IgD-negative memory B cell (primary cell): ENCODE results near the gene ANKRD1. TPM values are rescaled to one million over a fixed set of nuclear protein-coding genes. Genes with fewer than 3 reads are reported as not detected.
"Not testable (repeated sequence)": the region's sequence is repeated elsewhere in the genome, so short reads cannot be mapped to it uniquely, and the experiment has no call there.

Experiments
- H3K27ac Mint-ChIP-seq, 3 donors: one replicate each; pipeline ENCODE4 v1.8.0; 2020 to 2022; ENCODE audit warnings: mild to moderate bottlenecking in 3 of 3, mixed read lengths in 3 of 3, moderate library complexity in 1 of 3
- H3K27me3 Mint-ChIP-seq: one replicate; pipeline ENCODE4 v1.8.0; 2021; ENCODE audit warnings: mixed read lengths
- H3K36me3 Mint-ChIP-seq: one replicate; pipeline ENCODE4 v1.8.0; 2020; ENCODE audit warnings: mild to moderate bottlenecking, mixed read lengths
- H3K4me1 Mint-ChIP-seq, 3 donors: one replicate each; pipeline ENCODE4 v1.8.0; 2020 to 2022; ENCODE audit warnings: mixed read lengths in 3 of 3, mild to moderate bottlenecking in 1 of 3
- H3K4me3 Mint-ChIP-seq, 4 donors: one replicate each; pipeline ENCODE4 v1.8.0; 2020 to 2022; ENCODE audit warnings: mild to moderate bottlenecking in 4 of 4, mixed read lengths in 4 of 4, moderate library complexity in 3 of 4
- H3K9me3 Mint-ChIP-seq, 3 donors: one replicate each; pipeline ENCODE4 v1.8.0; 2020 to 2021; ENCODE audit warnings: mixed read lengths in 3 of 3, mild to moderate bottlenecking in 1 of 3
- polyA plus RNA-seq: library from polyadenylated mRNA; unstranded; fragments of 300-500 nt; fragmentation: Illumina TruSeq; gene quantifications from one replicate; pipeline ENCODE4 v1.2.3, GENCODE V29; 2021

Gene ANKRD1
- polyA plus RNA-seq, 1 donor from 2014 or later, result not detected

DNA sequence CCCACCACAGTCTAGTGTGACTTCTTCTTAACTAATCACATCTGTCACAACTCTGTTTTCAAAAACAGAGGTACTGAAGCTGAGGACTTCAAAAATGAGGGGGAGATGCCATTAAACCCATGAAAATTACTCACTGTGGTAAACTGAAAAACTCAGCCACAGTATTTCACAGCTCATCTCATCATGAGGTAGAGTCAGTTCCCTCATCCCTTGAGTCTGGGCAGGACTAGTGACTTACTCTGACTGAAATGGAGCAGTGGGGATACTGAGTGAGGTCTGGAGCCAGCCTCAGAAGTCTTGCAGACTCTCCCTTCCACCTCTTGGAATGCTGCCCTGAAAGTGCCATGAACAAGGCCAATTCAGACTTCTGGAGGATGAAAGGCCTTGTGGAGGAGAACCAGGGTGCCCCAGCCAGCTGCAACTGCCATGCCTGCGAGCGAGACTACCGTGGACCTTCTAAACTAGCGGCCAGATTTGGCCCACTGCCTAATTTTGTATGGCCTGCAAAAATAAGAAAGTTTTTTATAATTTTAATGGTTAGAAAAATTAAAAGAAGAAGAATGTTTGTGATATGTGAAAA lies 24.7 kb upstream of the ANKRD1 start:
- Mint-ChIP-seq H3K27ac (no peak overlapping the region), H3K36me3 (no peaks in the 10 kb centered on the region), H3K4me1 (peaks cover 0 to 2% (median 0%) of the 10 kb centered on the region in 3 donors), H3K4me3 (no peak overlapping the region), H3K27me3 (no peaks in the 10 kb centered on the region), H3K9me3 (no peaks in the 10 kb centered on the region)

DNA sequence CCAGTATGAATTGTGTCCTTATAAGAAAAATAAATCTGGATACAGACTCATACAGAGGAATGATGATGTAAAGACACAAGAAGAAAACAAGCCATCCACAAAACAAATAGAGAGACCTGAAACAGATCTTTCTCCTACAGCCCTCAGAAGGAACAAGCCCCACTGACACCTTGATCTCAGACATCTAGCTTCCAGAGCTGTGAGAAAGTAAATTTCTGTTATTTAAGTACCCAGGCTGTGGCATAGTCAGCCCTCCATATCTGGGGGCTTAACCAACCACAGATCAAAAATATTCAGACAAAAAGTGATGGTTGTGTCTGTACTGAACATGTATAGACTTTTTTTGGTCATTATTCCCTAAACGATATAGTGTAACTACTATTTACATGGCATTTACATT lies 23.9 kb upstream of the ANKRD1 start:
- no peak overlapping the region for H3K4me3 Mint-ChIP-seq
- no peaks in the 10 kb centered on the region for H3K9me3 Mint-ChIP-seq
- no peaks in the 10 kb centered on the region for H3K27me3 Mint-ChIP-seq
- no peak overlapping the region for H3K27ac Mint-ChIP-seq
- H3K36me3 Mint-ChIP-seq, result no peaks in the 10 kb centered on the region
- peaks cover 0 to 2% (median 0%) of the 10 kb centered on the region in 3 donors for H3K4me1 Mint-ChIP-seq

DNA sequence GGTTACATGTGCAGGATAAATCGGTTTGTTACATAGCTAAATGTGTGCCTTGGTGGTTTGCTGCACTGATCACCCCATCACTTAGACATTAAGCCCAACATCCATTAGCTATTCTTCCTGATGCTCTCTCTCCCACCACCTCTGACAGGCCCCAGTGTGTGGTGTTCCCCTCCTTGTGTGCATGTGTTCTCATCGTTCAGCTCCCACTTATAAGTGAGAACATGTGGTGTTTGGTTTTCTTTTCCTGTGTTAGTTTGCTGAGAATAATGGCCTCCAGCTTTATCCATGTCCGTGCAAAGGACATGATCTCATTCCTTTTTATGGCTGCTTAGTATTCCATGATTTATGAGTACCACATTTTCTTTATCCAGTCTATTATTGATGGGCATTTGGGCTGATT lies 22.1 kb upstream of the ANKRD1 start:
- H3K9me3 Mint-ChIP-seq, result not testable (repeated sequence)

DNA sequence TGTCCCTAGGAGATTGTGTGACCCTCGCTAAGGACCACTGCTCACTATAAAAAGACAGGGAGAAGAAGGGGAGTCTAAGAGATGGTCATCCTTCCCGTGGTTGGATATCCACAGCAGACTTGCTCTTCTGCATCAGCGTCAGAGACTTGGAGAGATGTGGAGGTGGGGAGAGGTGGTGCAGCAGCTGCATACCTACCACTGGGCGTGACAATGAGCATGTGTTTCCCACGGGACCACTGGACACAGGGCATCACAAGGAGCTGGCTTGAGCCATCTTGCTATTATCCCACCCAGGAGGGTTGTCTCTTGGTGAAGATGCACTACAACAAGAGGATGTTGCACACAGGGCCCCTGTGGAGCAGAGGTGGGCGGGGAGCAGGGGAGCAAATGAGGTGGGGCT lies 18.8 kb upstream of the ANKRD1 start:
- H3K27ac Mint-ChIP-seq, result no peak overlapping the region
- H3K4me1 Mint-ChIP-seq, result no peaks in the 10 kb centered on the region
- H3K4me3 Mint-ChIP-seq, result no peak overlapping the region
- H3K9me3 Mint-ChIP-seq, result no peaks in the 10 kb centered on the region
- no peaks in the 10 kb centered on the region for H3K27me3 Mint-ChIP-seq
- H3K36me3 Mint-ChIP-seq, result no peaks in the 10 kb centered on the region

More for the DNA sequence above, 22.1 kb upstream of the ANKRD1 start:
- H3K4me1 Mint-ChIP-seq, H3K4me3 Mint-ChIP-seq, H3K36me3 Mint-ChIP-seq, H3K27me3 Mint-ChIP-seq, H3K27ac Mint-ChIP-seq: not testable (repeated sequence)

DNA sequence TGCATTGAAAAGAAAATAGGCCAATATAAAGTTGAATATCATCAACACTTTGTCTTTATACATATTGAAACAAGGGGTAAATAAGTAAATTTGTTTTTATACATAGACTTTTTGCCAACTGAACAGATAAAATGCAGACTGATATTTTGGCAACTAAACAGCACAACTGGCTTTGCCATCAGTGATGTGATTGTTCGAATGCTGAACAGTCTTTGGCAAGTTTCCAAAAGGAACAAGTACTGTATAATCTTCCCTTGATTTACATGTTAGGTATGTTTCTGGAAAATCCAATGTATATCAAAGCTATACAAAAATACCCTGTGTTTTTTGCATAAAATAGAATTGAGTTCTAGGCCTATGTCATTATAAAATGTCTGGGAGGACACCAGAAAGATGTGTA lies 18.2 kb upstream of the ANKRD1 start:
- Mint-ChIP-seq H3K4me3 (no peak overlapping the region), H3K27ac (no peak overlapping the region), H3K4me1 (no peaks in the 10 kb centered on the region), H3K9me3 (no peaks in the 10 kb centered on the region), H3K27me3 (no peaks in the 10 kb centered on the region), H3K36me3 (no peaks in the 10 kb centered on the region)

DNA sequence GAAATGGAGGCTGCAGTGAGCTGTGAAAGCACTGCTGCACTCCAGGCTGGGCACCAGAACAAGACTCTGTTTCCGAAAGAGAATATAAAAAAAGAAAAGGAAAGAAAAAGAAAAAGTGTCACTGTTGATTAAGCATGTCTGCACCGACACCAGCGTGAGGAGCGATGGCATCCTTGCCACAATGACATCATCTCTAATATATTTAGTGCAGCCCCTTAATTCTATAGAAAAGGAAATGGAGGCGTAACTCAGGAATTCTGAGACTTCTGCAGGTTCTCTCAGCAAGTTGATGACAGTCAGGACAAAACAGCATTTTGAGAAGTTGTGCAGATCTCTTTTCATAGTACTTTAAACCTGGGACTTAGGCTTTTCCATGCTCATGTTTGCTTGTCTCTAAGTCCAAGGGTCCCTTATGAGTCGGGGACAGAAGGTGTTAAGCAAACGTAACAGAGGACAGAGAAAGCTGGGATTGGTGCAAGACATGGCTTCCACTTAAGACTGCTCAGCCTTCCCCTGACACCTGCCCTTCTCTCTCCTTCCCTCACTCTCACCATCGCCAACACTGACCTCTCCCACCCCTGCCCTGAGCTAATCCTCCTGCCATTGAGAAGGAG lies 16.9 kb upstream of the ANKRD1 start:
- Mint-ChIP-seq H3K36me3 (no peaks in the 10 kb centered on the region), H3K27ac (no peak overlapping the region), H3K27me3 (no peaks in the 10 kb centered on the region), H3K4me1 (no peaks in the 10 kb centered on the region), H3K4me3 (no peak overlapping the region), H3K9me3 (no peaks in the 10 kb centered on the region)

DNA sequence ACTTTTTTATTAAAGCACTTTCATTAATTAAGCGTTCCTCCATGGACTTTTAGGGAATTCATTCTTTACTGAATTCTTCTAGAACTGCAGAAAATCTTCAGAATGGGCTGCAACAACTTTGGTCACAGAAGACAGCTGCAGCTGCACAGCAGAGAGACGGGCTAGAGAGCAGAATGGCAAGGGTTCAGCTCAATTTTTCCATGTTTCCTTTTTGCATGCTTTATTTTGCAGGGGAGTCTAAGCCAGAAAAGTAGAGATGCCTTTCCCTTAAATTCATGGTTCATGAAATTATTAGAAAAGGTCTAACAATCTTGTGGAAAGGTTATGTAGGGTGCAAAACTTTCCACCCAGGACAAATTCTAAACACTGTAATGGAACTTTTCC lies 15.4 kb upstream of the ANKRD1 start:
- no peaks in the 10 kb centered on the region for H3K4me1 Mint-ChIP-seq
- no peaks in the 10 kb centered on the region for H3K9me3 Mint-ChIP-seq
- no peaks in the 10 kb centered on the region for H3K27me3 Mint-ChIP-seq
- H3K36me3 Mint-ChIP-seq, result no peaks in the 10 kb centered on the region
- no peak overlapping the region for H3K27ac Mint-ChIP-seq
- no peak overlapping the region for H3K4me3 Mint-ChIP-seq

DNA sequence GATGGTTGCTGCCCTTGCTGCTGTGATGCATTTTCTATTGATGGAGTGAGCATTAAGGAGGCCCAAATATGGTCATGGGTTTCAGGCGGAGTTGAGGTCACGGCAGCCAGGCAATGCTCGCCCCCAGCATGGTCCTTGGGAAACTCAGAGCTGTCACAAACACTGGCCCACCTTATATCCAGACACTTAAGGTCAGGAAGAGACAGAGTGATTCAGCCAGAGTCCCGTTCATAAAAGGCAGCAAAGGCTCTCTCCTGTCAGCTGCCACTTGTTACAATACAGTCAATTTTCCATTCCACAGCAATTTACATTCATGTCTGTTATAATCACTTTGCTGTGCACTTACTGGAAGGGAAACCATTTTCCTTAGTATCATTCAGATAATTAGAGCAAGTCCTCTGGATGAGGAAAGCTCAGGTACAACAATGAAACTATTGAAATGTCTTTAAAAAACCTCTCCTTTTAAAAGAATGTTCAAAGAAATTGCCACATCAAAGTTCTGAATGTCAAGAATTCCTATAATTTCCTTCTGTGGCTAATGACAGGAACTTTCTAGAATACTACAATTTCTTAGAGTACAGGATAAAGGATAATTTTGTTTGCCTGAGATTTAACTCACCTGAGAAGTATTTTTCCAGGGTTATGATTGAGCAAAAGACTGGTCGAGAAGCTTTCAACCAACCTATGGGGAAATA lies 14.8 kb upstream of the ANKRD1 start:
- Mint-ChIP-seq H3K9me3 (no peaks in the 10 kb centered on the region), H3K4me3 (no peak overlapping the region), H3K27me3 (no peaks in the 10 kb centered on the region), H3K36me3 (no peaks in the 10 kb centered on the region), H3K27ac (no peak overlapping the region), H3K4me1 (no peaks in the 10 kb centered on the region)

DNA sequence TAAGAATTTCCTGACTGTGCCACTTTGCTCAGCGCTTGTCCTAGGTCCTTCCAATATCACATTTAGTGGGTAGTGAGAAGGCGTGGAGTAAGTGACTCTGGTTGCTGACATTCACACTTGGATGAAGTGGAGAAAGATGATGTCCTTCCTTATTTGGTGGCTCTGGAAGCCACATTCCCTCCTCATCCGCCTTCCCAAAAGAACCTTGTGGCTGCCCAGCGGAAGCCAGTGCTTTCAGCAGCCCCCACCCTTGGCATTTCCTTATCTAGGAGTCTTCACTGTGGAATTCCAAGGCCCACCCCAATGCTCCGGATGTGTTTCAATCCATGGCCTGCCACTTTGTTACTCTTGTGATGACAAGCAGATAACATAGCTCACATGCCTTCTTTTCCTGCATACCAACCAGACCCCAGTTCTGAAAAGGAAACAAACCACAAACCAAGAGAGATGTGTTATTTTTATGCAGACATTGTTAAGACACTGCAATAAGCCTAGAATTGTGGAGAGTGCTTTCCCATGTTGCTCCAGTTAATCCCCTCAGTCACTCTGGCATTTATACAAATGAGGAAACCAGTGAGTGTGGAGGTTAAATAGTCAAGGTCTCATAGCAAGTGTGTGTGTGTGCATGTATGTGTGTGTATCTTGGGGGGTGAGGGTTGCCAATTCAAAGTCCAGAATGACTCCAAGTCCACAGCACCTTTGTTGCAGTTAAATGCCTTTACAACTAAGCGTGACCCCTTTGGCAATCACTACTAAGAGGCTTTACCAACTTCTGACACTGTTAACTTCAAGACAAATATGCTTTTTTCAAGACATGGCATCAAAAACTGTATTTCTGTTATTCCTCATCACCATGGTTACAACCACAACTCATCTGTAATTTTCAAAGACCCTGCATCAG lies 10.3 kb upstream of the ANKRD1 start:
- no peaks in the 10 kb centered on the region for H3K4me1 Mint-ChIP-seq
- H3K4me3 Mint-ChIP-seq, result no peak overlapping the region
- H3K36me3 Mint-ChIP-seq, result no peaks in the 10 kb centered on the region
- peaks cover 1% of the 10 kb centered on the region for H3K27me3 Mint-ChIP-seq
- H3K27ac Mint-ChIP-seq, result no peak overlapping the region
- no peaks in the 10 kb centered on the region for H3K9me3 Mint-ChIP-seq

DNA sequence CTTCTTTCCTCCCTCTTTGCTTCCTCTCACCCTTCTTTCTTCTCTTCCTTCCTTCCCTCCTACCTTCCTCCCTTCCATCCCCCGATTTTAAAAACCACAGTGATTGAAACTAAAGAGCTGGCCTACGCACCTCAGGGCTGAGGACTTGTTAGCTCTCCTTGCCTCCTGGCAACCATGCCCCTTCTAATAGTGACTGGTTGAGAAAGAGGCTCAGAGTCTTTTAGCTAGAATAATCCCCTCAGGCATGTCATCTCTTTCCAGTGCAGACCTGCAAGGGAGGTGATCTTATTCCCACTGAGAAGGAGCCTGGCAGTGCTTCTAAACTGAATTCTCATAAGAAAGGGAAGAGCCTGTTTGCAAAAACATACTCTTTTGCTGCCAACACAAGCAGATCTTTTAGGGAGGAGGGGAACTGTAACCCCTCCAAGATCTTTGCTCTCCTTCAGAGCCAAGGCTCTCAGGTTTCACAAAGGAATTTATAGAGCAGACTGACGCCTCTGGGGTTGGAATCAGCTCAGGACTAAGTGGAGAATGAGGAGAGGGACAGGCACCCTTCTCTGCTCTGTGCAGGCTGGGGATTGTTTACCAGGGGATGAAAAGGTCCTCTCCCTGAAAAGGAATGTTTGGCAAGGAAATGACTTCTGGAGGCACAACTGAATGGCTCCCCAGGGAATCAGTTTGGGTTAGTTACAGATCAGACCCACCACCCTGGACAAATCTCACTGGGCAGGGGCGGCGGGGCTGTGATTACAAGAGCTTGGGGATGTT lies 9.4 kb upstream of the ANKRD1 start:
- Mint-ChIP-seq H3K27ac (peak overlapping the region in 1 of 3 donors; percentile 56), H3K36me3 (no peaks in the 10 kb centered on the region), H3K4me1 (no peaks in the 10 kb centered on the region)

DNA sequence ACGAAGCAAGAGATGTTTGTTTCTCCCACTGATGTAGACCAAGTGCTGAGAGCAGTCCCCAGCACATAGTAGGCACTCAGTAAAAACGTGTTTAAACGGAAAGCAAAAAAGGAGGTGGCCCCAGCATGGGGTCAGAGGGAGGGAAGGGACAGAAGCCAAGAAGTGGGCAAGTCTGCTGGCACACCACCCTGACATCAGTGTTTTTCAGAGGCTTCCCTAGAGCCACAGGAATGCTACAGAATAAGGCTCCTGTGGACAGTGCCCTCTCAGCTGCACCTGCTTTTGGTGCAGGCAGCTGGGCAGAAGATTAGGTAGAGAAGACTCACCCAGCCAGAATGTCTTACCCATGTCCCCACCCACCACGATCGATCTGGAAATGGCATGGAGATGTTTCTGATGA lies 8.3 kb upstream of the ANKRD1 start:
- Mint-ChIP-seq H3K4me3 (no peak overlapping the region), H3K9me3 (no peaks in the 10 kb centered on the region), H3K27me3 (peaks cover 1% of the 10 kb centered on the region), H3K4me1 (no peaks in the 10 kb centered on the region), H3K27ac (no peak overlapping the region), H3K36me3 (no peaks in the 10 kb centered on the region)

More for the DNA sequence above, 9.4 kb upstream of the ANKRD1 start:
- Mint-ChIP-seq H3K4me3 (no peak overlapping the region), H3K9me3 (no peaks in the 10 kb centered on the region), H3K27me3 (peaks cover 1% of the 10 kb centered on the region)

DNA sequence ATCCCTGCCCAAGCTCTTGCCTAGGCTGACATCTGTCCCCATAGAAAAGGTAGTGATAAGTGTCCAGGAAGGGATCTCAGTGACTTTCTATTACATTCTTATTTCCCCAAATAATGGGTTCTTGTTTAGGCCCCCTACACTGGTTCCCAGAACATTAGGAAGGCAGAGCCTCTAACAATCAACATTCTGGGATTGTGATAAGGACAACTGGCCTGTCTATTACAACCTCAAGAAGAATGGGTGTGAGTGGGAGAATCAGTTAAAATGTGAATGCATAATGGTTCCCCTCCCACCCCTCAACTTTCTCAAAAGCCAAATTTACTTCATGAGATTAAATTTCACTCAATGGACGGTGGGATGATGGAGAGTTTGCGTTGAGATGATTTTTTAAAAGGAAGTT lies 6.4 kb upstream of the ANKRD1 start:
- no peaks in the 10 kb centered on the region for H3K36me3 Mint-ChIP-seq
- H3K4me3 Mint-ChIP-seq, result no peak overlapping the region
- no peaks in the 10 kb centered on the region for H3K9me3 Mint-ChIP-seq
- H3K27ac Mint-ChIP-seq, result no peak overlapping the region
- peaks cover 1% of the 10 kb centered on the region for H3K27me3 Mint-ChIP-seq
- no peaks in the 10 kb centered on the region for H3K4me1 Mint-ChIP-seq

DNA sequence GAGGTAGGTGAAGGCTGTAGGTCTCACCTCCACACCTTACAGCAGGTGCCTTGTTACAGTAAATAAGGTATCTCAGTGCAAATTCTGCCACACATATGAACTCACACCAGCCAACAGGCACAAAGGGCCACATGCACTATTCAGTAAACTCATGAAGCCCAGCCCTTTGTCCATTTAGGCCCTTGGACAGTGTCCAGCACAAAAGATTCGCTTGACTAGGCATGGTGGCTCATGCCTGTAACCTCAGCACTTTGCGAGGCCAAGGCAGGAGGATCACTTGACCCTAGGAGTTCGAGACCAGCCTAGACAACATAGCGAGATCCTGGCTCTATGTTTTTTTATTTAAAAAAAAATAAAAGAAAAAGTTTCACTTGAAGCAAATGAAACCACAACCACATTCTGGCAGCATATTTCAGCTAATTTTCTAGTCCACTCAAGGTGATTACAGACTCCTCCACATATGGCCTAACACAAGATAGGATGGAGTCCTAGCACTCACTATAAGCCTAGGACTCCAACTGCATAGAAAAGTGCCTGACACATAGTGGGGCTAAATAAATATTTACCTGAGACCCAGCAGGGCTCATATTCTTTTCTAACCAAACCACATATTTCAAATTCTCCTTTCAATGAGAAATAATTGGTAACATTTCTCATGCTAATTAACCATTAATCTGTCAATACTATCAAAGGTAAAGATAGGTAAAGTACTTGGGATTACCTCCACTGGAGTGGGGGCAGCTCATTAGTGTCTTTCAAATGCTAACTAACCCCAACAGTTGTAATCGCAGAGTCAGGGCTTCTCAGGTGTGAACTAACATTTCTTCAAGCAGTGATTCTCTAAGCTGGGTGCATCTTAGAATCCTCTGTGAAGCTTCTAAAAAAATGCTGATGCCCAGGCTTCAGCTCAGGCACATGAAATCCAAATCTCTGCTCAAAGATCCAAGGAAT lies 4.5 kb upstream of the ANKRD1 start:
- Mint-ChIP-seq H3K4me3 (no peak overlapping the region), H3K27me3 (peaks cover 1% of the 10 kb centered on the region), H3K27ac (no peak overlapping the region), H3K4me1 (no peaks in the 10 kb centered on the region), H3K9me3 (no peaks in the 10 kb centered on the region), H3K36me3 (peaks cover 1% of the 10 kb centered on the region)

DNA sequence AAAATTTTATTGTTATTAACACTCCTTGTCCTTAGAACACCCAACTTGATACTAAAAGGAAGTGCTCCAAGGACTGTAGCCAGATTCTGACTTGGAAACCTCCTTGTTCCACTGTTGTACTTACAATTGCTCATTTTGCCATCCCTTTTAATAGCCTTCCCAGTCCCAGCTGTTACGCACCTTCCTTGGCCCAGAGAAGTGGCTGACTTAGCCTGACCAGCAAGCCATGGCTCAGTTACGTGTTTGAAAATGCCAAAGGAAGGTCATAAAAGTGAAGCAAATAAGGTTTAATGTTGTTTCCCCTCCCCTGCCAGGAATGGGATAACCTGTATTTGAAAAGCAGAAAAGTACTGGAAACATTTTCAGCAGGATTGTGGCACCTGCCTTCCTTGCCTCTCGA lies 3.7 kb upstream of the ANKRD1 start:
- Mint-ChIP-seq H3K4me1 (no peaks in the 10 kb centered on the region), H3K4me3 (no peak overlapping the region), H3K36me3 (peaks cover 1% of the 10 kb centered on the region), H3K27ac (no peak overlapping the region), H3K27me3 (peaks cover 1% of the 10 kb centered on the region), H3K9me3 (no peaks in the 10 kb centered on the region)
